ENCODE results near the gene ANKRD23. TPM values are rescaled to one million over a fixed set of nuclear protein-coding genes. Genes with fewer than 3 reads are reported as not detected.
A peak's percentile ranks its signal among the peaks of the same experiment; 100 is the strongest.

The ANKRD23 gene
- total and polyA plus RNA-seq, 2 of the 13 experiments (the other 11 are each of a cell fraction or from before 2014, with no cell fraction given): 1.5 to 1.6 TPM

- no peak for TF ChIP-seq TSC22D2 (CRISPR knock-in tag; IDR thresholded peaks at IDR 0.05; ENCODE audit: borderline replicate concordance)
- TF ChIP-seq ZNF550 (CRISPR knock-in tag; IDR thresholded peaks at IDR 0.05; ENCODE audit: borderline replicate concordance): no peak
- TF ChIP-seq PCBP1 (IDR thresholded peaks at IDR 0.05; ENCODE audit: borderline replicate concordance, low read depth, low read length): no peak
- no peak for TF ChIP-seq REL (CRISPR knock-in tag; conservative IDR thresholded peaks at IDR 0.05)
- no peak for TF ChIP-seq CHD4 (IDR thresholded peaks at IDR 0.05; ENCODE audit: borderline replicate concordance, low read length)
- no peak for TF ChIP-seq LCORL (IDR thresholded peaks at IDR 0.05)
- TF ChIP-seq LCORL (CRISPR knock-in tag; IDR thresholded peaks at IDR 0.05): 0 out of 2 replicates have a peak, but pooled peaks have one; percentile 2
- TF ChIP-seq RAD51 (IDR thresholded peaks at IDR 0.05; ENCODE audit: borderline replicate concordance): no peak
- no peak for TF ChIP-seq ZNF280B (CRISPR knock-in tag; IDR thresholded peaks at IDR 0.05; ENCODE audit: borderline replicate concordance)
- no peak for TF ChIP-seq SRF (IDR thresholded peaks at IDR 0.05; ENCODE audit: low read depth, low read length)
- TF ChIP-seq ZBTB25 (CRISPR knock-in tag; IDR thresholded peaks at IDR 0.05): no peak
- no peak for TF ChIP-seq TEF (CRISPR knock-in tag; IDR thresholded peaks at IDR 0.05)
- TF ChIP-seq ZSCAN29 (CRISPR knock-in tag; conservative IDR thresholded peaks at IDR 0.05): no peak
- no peak for TF ChIP-seq KDM3A (CRISPR knock-in tag; IDR thresholded peaks at IDR 0.05; ENCODE audit: low read depth)
- TF ChIP-seq FOXK1 (CRISPR knock-in tag; IDR thresholded peaks at IDR 0.05; ENCODE audit: borderline replicate concordance, low read depth): no peak
- TF ChIP-seq ZNF773 (CRISPR knock-in tag; IDR thresholded peaks at IDR 0.05; ENCODE audit: borderline replicate concordance): no peak
- TF ChIP-seq SALL1 (CRISPR knock-in tag; IDR thresholded peaks at IDR 0.05): no peak
- no peak for TF ChIP-seq RCOR2 (CRISPR knock-in tag; IDR thresholded peaks at IDR 0.05)
- TF ChIP-seq ZNF558 (CRISPR knock-in tag; IDR thresholded peaks at IDR 0.05; ENCODE audit: borderline replicate concordance): no peak; the same call in 1 of the 2 replicates
These were observed 25.5 kb upstream of the ANKRD23 start (continued) for GRCh38 chr2:96869281-96869821.

Data from HepG2 (cell line).